NCI-H2107 (cell line): ENCODE results near the gene RARRES2.

Experiments used
- DNase-seq: peaks from one replicate; lab custom pipeline; 2025; lab: John Stamatoyannopoulos, UW

Gene RARRES2

DNA sequence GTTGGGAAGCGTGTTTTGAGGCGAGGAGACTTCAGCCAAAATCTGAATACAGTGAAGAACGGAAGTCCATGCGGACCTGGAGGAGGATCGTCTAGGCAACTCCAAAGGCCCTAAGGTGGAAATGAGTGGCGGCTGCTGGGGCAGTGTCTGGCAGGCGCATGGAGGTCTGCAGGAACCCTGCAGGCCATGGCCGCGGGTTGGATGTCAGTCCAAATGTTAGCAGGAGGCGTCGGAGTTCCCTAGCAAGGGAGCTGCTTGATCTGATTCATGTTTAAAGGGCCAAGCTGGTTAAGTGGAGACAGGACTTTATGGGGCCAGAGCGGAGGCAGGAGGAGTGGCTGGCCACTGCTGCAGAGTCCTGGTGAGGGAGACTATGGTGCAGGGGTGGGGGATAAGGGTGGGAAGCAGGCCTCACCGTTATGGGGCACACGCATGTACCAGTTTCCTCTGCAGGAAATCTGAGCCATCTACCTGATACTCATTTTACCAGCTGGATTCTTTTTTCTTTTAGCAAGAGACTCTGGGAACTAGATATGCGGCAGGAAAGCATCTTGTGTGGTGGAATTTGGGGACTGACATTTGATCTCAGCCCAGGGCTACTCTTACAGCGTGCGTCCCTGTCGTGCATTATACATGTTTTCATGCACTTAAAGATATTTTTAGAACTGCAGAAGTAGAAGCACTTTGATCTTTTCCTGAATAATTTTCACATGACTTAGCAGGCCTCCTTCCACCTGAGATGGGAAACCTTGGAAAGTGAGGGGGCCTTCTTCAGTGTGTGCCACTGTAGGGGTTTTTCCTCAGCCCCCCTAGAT is 20.6 kb upstream of the RARRES2 start:
- DNase-seq = no peak

DNA sequence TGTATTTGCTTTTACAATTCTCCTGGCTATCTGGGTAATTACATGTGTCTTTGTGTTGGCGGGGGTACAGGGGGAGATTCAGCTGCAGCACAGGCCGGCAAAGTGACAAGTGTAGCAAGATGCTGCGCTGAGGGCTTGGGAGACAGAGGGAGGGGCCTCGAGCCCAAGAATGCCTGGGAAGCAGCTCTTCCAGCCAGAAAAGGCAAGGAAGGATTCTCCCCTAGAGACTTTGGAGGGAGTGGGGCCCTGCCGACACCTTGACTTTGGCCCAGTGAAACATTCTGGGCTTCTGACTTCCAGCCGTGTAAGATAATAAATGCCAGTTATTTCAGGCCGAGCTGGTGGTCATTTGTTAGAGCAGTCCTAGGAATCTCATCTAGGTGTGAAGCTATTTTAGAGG is 20.0 kb upstream of the RARRES2 start:
- no peak for DNase-seq

DNA sequence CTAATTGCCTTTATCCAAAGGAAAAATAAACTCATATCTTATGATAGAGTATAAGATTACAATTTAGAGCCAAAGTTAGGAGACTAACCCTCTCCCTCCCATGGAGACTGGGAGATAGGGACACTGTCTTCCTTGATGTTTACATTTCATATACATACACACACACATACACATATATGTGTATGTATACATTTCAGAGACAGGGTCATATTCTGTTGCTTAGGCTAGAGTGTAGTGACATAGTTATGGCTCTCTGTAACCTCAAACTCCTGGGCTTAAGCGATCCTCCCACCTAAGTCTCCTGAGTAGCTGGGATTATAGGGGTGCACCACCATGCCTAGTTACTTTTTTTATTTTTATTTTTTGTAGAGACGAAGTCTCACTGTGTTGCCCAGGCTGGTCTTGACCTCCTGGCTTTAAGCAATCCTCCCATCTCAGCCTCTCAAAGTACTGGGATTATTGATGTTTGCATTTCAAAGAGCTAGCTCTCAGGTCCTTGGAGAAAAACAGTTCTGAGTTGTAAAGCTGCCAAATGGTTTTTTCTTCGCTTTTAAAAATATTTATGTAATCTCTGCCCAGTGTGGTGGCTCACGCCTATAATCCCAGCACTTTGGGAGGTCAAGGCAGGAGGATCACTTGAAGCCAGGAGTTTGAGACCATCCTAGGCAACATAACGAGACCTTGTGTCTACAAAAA is 19.1 kb upstream of the RARRES2 start:
- DNase-seq = no peak

DNA sequence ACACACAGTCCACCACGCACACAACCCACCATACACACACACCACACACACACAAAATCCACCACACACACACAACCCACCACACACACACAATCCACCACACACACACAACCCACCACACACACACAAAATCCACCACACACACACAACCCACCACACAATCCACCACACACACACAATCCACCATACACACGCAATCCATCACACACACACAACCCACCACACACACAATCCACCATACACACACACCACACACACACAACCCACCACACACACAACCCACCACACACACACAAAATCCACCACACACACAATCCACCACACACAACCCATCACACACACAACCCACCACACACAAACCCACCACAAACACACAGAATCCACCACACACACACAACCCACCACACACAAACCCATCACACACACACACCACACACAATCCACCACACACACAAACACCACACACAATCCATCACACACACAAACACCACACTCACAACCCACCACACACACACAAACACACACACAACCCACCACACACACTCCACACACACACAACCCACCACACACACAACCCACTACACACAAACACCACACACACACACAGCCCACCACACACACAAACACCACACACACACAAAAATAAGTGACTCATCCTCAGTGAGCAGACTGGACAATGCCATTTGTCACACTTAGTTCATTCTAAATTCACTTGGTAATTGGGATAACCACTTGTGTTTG is 18.4 kb upstream of the RARRES2 start:
- DNase-seq = no peak

DNA sequence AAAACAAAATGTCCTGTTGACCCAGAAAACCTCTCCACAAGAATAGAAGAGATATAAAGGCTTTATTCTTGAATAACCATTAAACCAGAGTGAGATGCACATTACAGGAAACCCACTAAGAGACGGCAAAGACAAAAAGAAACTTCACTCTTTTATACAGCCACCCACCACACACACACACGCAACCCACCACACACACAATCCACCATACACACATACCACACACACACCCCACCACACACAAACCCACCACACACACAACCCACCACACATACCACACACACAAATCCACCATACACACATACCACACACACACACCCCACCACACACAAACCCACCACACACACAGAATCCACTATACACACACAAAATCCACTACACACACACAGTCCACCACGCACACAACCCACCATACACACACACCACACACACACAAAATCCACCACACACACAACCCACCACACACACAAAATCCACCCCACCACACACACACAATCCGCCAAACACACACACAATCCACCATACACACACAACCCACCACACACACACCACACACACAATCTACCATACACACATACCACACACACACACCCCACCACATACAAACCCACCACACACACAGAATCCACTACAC is 17.7 kb upstream of the RARRES2 start:
- DNase-seq = no peak

DNA sequence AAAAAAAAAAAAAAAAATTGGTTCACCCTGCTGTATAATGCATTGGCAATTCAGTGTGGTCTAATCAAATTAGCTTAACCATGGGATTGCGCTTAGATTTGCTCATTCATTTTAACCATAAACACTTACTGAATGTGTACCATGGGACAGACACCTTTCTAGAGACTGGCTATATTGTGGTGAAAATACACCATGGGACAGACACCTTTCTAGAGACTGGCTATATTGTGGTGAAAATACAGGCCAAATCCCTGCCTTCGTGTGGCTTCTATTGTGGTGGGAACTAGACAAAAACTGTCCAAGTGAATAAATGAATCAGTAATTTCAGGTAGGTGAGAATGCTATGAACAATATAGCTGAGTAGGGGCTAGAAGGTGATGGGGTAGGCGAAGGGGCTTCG is 17.0 kb upstream of the RARRES2 start:
- no peak for DNase-seq

DNA sequence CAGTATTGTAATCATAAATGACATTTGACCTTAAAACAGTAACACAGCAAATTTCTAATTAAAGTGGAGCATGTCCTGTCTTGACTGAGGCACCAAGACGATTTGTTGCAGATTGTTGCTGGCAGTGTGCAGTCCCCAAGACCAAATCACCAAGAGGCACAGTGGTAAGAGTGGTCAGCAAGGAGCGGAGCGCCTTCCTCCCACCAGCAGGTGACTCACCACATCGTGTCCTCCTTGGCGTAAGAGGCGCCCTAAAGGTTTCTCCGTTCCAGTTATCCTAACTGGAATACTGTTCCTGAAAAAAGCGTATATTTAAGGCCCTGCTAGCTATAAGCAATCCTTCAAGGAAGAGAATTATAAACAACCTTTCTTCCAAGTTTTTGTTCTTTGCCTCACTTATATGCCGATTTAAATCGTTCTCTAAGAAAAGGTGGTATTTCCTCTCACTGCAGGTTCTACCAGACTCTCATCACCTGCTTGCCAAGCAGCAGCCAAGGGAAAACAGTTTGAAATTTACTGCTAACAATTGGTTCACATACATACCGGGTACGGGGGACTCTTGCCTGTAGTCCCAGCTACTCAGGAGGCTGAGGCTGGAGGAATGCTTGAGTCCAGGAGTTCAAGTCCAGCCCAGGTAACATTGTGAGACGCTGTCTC is 16.5 kb upstream of the RARRES2 start:
- DNase-seq = no peak

DNA sequence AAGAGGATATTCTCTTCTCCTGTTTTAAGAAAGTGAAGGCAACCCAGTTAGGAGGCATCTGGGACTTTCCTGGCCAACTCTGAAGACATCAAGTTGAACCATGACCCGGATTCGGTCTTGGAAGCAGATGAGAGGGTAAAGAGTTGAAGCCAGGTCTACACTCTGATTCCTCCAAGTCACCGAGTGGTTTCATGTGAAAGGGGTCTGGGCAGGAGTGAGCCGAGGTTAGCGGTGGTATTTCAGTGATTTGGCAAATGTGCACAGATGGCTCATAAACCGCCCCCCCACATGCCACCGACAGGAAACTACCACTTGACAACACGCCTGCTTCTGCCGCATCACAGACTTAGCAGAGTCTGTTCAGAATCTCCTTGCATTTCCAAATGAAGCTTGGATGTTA is 15.8 kb upstream of the RARRES2 start:
- DNase-seq = no peak

DNA sequence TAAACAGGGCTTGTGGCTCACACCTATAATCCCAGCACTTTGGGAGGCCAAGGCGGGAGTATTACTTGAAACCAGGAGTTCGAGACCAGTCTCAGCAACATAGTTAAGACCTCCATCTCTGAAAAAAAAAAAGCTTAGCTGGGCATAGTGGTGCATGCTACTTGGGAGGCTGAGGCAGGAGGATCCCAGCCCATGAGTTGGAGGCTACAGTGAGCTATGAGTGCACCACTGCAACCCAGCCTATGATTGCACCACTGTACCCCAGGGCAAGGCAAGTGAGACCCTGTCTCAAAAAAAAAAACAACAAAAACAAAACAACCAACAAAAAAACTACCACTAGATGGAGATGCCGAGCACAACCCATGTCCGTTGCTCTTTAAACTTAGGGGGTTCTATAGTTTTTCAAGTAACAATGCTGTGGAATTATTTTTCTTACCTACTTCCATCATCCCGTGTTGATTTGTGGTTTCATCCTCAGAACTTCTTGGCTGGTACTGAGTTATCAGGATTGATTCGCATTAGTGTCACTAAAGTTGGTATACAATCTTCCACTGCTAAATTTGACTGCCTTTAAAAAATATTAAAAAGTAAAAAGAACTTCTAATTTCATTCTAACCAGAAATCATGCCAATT is 15.0 kb upstream of the RARRES2 start:
- DNase-seq = peak; percentile 37

DNA sequence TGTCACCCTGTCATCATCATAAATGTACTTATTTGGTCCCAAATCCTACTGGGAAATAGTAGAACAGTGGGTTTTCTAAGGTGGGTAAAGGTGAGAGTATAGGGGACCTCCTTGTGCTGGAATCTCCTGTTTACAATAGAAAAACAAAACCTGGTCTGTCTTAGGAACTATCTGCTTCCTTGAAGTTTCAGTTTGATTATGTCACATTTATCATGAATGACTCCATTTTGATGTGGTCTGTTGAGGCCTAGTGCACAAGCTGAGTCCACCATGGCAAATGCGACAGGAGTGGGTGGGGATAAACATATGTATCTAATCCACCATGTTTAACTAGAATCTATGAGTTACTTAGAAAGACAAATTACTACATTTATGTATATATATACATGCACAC is 14.2 kb upstream of the RARRES2 start:
- no peak for DNase-seq

DNA sequence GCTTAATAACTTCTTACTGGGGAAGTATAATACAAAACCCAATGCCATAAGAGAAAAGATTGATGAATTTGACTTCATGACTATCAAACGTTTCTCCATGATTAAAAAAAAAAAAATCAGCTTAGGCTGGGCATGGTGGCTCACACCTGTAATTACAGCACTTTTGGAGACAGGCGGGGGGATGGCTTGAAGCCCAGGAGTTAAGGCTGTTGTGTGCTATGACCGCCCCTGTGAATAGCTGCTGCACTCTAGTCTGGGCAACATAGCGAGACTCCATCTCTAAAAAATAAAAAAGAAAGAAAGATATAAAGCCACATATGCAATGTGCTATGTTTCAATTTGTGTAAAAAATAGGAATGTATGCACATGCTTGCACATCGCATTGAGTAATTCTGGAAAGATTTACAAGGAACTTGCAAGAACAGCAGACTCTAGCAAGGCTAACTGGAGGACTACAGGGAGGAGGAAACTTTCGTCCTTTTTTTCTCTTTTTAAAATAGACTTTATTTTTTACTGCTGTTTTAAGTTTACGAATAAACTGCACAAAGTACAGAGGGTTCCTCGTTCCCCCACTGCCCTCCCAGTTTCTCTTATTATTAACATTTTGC is 10.3 kb upstream of the RARRES2 start:
- DNase-seq = no peak

DNA sequence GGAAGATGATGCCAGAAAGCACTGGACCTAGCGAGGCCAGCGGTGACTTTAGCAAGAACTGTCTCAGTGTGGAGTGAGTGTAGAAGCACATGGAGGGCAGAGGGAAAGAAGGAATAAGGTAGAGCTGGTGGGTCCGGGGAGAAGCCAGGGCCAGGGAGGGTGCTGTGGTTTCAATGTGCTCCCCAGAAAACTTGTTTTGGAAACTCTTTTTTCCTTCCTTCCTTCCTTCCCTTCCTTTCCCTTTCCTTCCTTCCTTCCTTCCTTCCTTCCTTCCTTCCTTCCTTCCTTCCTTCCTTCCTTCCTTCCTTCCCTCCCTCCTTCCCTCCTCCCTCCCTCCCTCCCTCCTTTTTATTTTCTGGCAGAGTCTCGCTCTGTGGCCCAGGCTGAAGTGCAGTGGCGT is 5.5 kb upstream of the RARRES2 start:
- no peak for DNase-seq

DNA sequence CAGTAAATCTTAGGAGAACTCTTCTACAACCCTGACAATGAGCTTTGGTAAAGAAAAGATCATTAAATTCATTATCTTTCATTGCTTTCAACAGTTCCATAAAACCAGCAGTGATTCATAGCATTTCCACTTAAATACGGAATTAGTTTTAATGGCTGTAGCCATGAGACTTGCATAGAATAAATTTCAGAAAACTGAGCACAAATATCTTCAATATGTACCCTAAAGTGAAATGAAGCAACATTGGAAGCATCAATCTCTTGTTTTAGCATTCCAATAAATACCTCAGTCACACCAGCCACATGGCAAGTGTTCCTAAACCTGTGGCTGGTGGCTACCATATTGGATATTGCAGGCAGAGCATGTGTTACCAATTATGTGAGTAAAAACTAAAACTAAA is 3.6 kb upstream of the RARRES2 start:
- DNase-seq = no peak

DNA sequence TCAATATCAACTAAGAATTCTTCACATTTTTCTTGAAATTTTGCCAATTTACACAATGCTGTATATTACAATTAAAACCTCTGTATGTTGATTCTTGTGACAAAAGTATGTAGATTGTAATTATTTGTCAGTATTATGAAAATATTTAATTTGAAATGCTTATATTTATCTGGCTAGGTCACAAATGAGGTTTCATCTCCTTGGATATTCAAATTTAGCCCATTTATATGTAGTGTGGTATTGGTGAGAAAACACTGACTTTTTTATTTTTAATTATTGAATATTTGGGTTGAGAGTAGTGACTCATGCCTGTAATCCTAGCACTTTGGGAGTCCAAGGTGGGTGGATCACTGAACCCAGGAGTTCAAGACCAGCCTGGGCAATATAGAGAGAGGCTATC is 2.9 kb upstream of the RARRES2 start:
- DNase-seq = no peak

DNA sequence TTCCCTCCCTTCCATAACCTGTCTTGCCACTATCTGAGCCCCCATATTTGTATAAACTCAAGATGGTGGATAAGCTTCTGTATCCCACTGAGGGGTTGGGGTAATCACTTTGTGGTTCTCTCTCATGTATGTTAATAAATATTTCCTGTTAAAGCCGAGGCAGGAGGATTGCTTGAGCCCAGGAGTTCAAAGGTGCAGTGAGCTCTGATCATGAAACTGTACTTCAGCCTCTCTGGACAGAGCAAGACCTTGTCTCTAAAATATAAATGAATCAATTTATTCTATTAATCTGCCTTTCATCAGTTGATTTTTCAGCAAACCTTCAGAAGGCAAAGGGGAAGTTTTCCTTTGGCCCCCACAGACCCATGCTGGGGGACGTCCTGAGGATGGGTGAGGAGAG is 1.8 kb upstream of the RARRES2 start:
- no peak for DNase-seq

DNA sequence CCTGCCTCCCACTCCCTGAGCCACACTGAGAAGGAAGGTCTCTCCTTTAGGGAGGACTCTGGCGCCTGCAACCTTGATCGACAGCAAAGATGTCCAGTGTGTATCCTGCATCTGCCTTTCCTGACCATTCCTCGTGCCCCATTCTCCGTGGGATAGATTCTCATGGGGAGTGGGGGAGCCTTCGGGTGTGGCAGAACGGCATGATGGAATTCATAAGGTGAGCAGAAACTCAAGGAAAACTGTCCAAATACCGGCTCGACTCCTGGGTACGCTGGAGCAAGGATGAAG is 636 bp upstream of the RARRES2 start:
- DNase-seq = no peak

DNA sequence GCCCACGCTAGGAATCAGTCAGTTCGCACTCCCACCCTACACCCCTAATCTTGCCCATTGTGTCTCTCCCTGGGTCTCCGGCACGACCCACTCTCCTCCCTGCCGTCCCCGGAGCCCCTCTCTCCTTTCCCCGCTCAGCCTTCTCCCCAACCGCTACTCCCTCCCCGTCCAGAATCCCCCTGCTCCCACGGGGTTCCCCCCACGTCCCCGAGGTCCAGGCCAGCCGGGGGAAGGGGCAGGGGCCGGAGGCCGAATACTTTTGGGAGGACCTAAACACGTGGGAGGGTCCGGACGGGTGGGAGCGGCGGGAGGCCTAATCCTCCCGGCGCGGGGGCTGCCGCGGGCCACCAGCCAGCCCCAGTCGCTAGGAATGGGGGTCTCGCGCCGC is 560 bp downstream of the RARRES2 start:
- no peak for DNase-seq

DNA sequence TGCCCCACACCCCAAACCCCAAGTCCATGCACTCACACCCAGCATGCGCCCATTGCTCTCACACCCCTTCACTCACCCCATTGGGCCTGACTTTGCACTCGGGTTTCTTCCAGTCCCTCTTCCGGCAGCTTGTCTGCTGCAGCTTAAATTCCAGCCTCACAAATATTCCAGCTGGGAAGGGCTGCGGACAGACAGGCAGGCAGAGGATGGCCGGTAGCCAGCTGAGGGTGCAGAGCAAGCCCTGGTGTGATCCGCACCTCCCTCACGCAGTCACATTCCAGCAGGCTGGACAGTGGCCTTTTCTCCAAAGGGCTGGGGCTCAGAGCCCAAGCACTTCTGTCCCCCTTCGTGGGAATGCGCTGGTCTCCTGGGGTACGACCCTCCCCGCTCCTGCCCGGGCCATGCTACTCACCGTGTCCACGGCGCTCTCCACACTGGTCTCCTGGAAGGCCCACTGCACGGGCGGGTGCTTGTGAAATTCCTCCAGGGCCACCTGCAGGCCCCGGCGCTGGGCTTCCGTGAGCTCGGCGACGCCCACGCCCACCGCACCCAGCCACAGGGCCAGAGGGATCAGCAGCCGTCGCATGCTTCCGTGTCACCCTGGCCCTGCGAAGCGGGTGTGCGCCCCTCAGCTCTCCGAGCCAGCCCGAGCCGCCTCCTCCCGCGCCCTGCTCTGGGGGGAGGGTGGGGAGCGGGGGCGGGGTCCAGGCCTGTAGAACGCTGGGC is 1.2 kb downstream of the RARRES2 start:
- no peak for DNase-seq

DNA sequence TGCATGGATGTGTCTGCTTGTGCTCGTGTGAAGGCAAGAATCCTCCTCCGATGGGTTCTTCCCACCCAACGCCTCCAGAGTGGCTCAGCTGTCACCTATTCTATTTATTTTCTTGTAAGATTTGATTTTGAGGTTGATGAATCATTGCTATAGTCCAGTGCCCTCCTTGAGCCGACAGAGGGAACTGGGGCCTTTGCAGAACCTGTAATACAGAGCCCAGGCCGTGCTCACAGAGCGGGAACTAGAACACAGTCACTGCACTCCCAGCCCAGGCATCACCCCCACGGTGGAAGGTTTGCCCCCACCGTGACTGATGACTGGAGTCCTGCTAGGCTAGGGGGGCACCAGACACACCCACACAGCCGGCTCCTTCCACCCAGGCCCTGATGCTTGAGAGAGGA is 2.0 kb downstream of the RARRES2 start:
- DNase-seq = no peak

DNA sequence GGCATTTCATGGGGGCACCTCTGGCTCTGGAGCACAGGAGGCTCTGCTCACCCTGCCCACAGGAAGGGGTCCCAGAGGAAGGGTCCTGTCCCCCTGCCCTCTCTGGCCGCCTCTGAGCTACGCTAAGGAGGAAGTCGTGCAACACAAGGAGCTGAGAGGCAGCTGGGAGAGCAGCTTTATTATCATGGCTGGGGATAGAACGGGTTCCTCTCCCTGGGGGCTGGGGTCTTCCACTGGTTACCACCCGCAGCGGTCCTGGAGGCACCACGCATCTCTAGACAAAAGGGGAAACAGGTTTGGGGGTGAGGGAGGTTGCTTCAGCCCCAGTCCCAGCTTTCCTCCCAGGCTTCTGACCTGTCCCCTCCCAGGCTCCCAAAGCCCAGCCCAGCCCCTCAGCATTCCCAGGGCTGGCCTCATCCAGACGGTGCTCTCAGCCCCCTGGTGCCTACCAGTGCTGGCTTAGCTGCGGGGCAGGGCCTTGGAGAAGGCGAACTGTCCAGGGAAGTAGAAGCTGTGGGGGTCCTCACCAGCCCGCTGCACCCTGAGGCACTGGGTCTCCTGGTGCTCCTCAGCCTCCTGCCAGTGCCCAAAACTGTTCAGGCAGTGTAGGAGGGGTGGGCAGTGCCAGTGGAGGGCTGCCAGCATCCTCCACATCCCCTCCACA is 3.1 kb downstream of the RARRES2 start:
- no peak for DNase-seq
